ENCODE data around the gene TMEM174.

Gene TMEM174

DNA sequence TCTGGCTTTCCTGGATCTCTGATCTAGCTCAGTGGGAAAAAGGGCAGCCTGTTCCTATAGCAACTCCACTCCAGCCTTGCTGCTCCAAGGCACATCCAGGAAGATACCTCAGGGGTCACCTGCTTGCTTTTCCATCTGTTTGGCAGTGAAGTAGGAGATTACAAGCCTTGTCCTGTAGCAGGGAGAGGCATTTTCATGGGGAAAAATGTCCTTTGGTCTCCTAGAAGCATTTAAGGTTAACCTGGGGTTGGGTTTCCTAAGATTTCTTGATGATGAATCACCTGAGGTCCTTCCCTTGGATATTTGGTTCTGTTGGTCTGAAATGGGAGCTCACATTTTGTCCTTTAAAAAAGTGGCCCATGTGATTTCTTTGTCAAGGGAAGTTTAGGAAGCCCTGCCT is 1.5 kb upstream of the TMEM174 start:
- TF ChIP-seq, protein P1, sequence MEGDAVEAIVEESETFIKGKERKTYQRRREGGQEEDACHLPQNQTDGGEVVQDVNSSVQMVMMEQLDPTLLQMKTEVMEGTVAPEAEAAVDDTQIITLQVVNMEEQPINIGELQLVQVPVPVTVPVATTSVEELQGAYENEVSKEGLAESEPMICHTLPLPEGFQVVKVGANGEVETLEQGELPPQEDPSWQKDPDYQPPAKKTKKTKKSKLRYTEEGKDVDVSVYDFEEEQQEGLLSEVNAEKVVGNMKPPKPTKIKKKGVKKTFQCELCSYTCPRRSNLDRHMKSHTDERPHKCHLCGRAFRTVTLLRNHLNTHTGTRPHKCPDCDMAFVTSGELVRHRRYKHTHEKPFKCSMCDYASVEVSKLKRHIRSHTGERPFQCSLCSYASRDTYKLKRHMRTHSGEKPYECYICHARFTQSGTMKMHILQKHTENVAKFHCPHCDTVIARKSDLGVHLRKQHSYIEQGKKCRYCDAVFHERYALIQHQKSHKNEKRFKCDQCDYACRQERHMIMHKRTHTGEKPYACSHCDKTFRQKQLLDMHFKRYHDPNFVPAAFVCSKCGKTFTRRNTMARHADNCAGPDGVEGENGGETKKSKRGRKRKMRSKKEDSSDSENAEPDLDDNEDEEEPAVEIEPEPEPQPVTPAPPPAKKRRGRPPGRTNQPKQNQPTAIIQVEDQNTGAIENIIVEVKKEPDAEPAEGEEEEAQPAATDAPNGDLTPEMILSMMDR (IDR thresholded peaks at IDR 0.05; ENCODE audit: low read depth, low read length): no peak
- no peak for DNase-seq (ENCODE audit: extremely low read depth, low read depth)

- DNase-seq (ENCODE audit: extremely low read depth, low read depth): no peak
- TF ChIP-seq, protein P1 (IDR thresholded peaks at IDR 0.05; ENCODE audit: low read depth, low read length): no peak
Observed at GRCh38 chr5:73174100-73174815, 1.3 kb downstream of the TMEM174 start.

GRCh38 chr5:73176250-73176649 is 3.3 kb downstream of the TMEM174 start:
- no peak for DNase-seq (ENCODE audit: extremely low read depth, low read depth)
- TF ChIP-seq, protein P1 (IDR thresholded peaks at IDR 0.05; ENCODE audit: low read depth, low read length): no peak

GRCh38 chr5:73178265-73178664 is 5.3 kb downstream of the TMEM174 start:
- TF ChIP-seq, protein P1 (IDR thresholded peaks at IDR 0.05; ENCODE audit: low read depth, low read length): no peak
- DNase-seq (ENCODE audit: extremely low read depth, low read depth): no peak

GRCh38 chr5:73179730-73180129 is 6.7 kb downstream of the TMEM174 start:
- TF ChIP-seq, protein P1 (IDR thresholded peaks at IDR 0.05; ENCODE audit: low read depth, low read length): no peak
- no peak for DNase-seq (ENCODE audit: extremely low read depth, low read depth)

DNA sequence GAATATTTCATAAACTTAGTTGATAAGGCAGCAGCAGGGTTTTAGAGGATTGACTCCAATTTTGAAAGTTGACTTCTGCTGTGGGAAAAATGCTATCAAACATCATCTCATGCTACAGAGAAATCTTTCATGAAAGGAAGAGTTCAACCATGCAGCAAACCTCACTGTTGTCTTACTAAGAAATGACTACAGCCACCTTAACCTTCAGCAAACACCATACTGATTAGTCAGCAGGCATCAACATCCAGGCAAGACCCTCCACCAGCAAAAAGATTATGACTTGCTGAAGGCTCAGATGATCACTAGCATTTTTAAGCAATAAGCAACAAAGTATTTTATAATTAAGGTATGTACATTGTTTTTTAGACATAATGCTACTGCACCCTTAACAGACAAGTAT is 7.6 kb downstream of the TMEM174 start:
- TF ChIP-seq, protein P1 (IDR thresholded peaks at IDR 0.05; ENCODE audit: low read depth, low read length): no peak
- no peak for DNase-seq (ENCODE audit: extremely low read depth, low read depth)

DNA sequence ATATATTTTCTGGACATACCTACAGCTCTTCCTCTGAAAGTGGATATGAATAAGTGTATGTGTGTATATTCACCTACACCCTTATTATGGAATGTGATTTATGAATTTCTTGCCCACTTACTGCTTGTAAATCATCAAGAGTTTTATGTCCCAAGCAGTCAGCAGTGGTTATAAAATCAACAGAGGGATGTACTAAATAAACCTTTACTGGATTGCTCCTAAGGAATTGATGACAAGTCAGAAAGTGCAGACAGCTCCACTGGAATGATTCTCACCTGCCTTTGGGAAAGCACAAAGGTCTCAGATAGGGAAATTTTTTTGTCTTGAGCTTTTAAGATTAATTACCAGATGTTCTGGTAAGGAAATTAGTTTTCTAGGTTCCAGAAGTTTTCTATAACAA is 9.3 kb downstream of the TMEM174 start:
- TF ChIP-seq, protein P1 (IDR thresholded peaks at IDR 0.05; ENCODE audit: low read depth, low read length): no peak
- DNase-seq (ENCODE audit: extremely low read depth, low read depth): no peak

All from AG09319 (cell line).